ENCODE measurements around the gene CCS. TPM values are rescaled to one million over a fixed set of nuclear protein-coding genes. Genes with fewer than 3 reads are reported as not detected.
"Not testable (repeated sequence)": the region's sequence is repeated elsewhere in the genome, so short reads cannot be mapped to it uniquely, and the experiment has no call there.

Gene CCS
- total RNA-seq, 3 donors from 2014 or later = 24.5 to 25.3 (median 25.1) TPM

- DNase-seq (no peak), ATAC-seq (peak; percentile 1 to 2)
- Mint-ChIP-seq H3K27me3 (ENCODE audit: low read depth) (no peaks in the 10 kb centered on the region), H3K4me1 (ENCODE audit: low read depth) (peaks cover 68% of the 10 kb centered on the region), H3K9me3 (no peaks in the 10 kb centered on the region), H3K4me3 (peak overlapping the region; percentile 97), H3K36me3 (ENCODE audit: insufficient read depth) (peaks cover 61% of the 10 kb centered on the region)
Observed at GRCh38 chr11:66639066-66639813, 46.3 kb downstream of the CCS start.

- Mint-ChIP-seq H3K4me3 (peak overlapping the region; percentile 97), H3K36me3 (ENCODE audit: insufficient read depth) (peaks cover 62% of the 10 kb centered on the region), H3K4me1 (ENCODE audit: low read depth) (peaks cover 69% of the 10 kb centered on the region)
- H3K27me3 Mint-ChIP-seq (ENCODE audit: low read depth); DNase-seq; ATAC-seq; H3K9me3 Mint-ChIP-seq: not testable (repeated sequence)
Observed at GRCh38 chr11:66639814-66640340, 46.9 kb downstream of the CCS start.

- H3K9me3 Mint-ChIP-seq = no peaks in the 10 kb centered on the region
- H3K4me3 Mint-ChIP-seq = peak overlapping the region; percentile 97
- no peak for ATAC-seq
Observed at GRCh38 chr11:66641834-66642233, 48.8 kb downstream of the CCS start.

GRCh38 chr11:66643745-66644437 is 50.9 kb downstream of the CCS start:
- peaks cover 84% of the 10 kb centered on the region for H3K36me3 Mint-ChIP-seq (ENCODE audit: insufficient read depth)
- H3K4me3 Mint-ChIP-seq = peak overlapping the region; percentile 97
- no peak for DNase-seq
- H3K9me3 Mint-ChIP-seq = no peaks in the 10 kb centered on the region
- H3K27me3 Mint-ChIP-seq (ENCODE audit: low read depth) = no peaks in the 10 kb centered on the region
- peaks cover 82% of the 10 kb centered on the region for H3K4me1 Mint-ChIP-seq (ENCODE audit: low read depth)
- no peak for ATAC-seq

More at GRCh38 chr11:66641834-66642233, 48.8 kb downstream of the CCS start:
- H3K4me1 Mint-ChIP-seq (ENCODE audit: low read depth) = peaks cover 85% of the 10 kb centered on the region
- no peaks in the 10 kb centered on the region for H3K27me3 Mint-ChIP-seq (ENCODE audit: low read depth)
- no peak for DNase-seq
- H3K36me3 Mint-ChIP-seq (ENCODE audit: insufficient read depth) = peaks cover 81% of the 10 kb centered on the region

- Mint-ChIP-seq H3K4me1 (ENCODE audit: low read depth) (peaks cover 79% of the 10 kb centered on the region), H3K4me3 (no peak overlapping the region), H3K27me3 (ENCODE audit: low read depth) (no peaks in the 10 kb centered on the region), H3K36me3 (ENCODE audit: insufficient read depth) (peaks cover 69% of the 10 kb centered on the region), H3K9me3 (no peaks in the 10 kb centered on the region)
- DNase-seq = no peak
- no peak for ATAC-seq
Observed at GRCh38 chr11:66646828-66647227, 53.8 kb downstream of the CCS start.

- H3K36me3 Mint-ChIP-seq (ENCODE audit: insufficient read depth) = peaks cover 45% of the 10 kb centered on the region
- DNase-seq (no peak), ATAC-seq (no peak)
- peaks cover 59% of the 10 kb centered on the region for H3K4me1 Mint-ChIP-seq (ENCODE audit: low read depth)
- H3K4me3 Mint-ChIP-seq = no peak overlapping the region
- H3K9me3 Mint-ChIP-seq = no peaks in the 10 kb centered on the region
- no peaks in the 10 kb centered on the region for H3K27me3 Mint-ChIP-seq (ENCODE audit: low read depth)
Observed at GRCh38 chr11:66649903-66650302, 56.9 kb downstream of the CCS start.

GRCh38 chr11:66651016-66651415 is 58.0 kb downstream of the CCS start:
- H3K36me3 Mint-ChIP-seq (ENCODE audit: insufficient read depth) = peaks cover 37% of the 10 kb centered on the region
- ATAC-seq (peak; percentile 9 to 34), DNase-seq (no peak)
- no peak overlapping the region for H3K4me3 Mint-ChIP-seq
- H3K27me3 Mint-ChIP-seq (ENCODE audit: low read depth) = no peaks in the 10 kb centered on the region
- no peaks in the 10 kb centered on the region for H3K9me3 Mint-ChIP-seq
- peaks cover 51% of the 10 kb centered on the region for H3K4me1 Mint-ChIP-seq (ENCODE audit: low read depth)

GRCh38 chr11:66652651-66653050 is 59.7 kb downstream of the CCS start:
- ATAC-seq (peak; percentile 3 to 19), DNase-seq (no peak)
- Mint-ChIP-seq H3K9me3 (no peaks in the 10 kb centered on the region), H3K36me3 (ENCODE audit: insufficient read depth) (peaks cover 21% of the 10 kb centered on the region), H3K27me3 (ENCODE audit: low read depth) (no peaks in the 10 kb centered on the region), H3K4me1 (ENCODE audit: low read depth) (peaks cover 35% of the 10 kb centered on the region), H3K4me3 (no peak overlapping the region)

- H3K36me3 Mint-ChIP-seq (ENCODE audit: insufficient read depth) = peaks cover 19% of the 10 kb centered on the region
- ATAC-seq = peak; percentile 52 to 60
- H3K9me3 Mint-ChIP-seq = no peaks in the 10 kb centered on the region
- peaks cover 33% of the 10 kb centered on the region for H3K4me1 Mint-ChIP-seq (ENCODE audit: low read depth)
- no peak overlapping the region for H3K4me3 Mint-ChIP-seq
- DNase-seq = no peak
- H3K27me3 Mint-ChIP-seq (ENCODE audit: low read depth) = no peaks in the 10 kb centered on the region
Observed at GRCh38 chr11:66653123-66653522, 60.1 kb downstream of the CCS start.

Other genes starting within 250 kb of the CCS start
- gene BRMS1, start 248.1 kb upstream of the CCS start, total RNA-seq = 100 to 1,000 TPM in 1 of 3 donors, 10 to 100 TPM in 2; 91.1 to 105 (median 94.9) TPM
- 10 to 100 TPM in 1 of 3 donors, 1 to 10 TPM in 2; 6.4 to 10.3 (median 8.0) TPM for gene B4GAT1, start 245.6 kb upstream of the CCS start, total RNA-seq
- 10 to 100 TPM; 10.5 to 15.7 (median 11.4) TPM for gene SLC29A2, start 221.4 kb upstream of the CCS start, total RNA-seq
- gene NPAS4, start 172.2 kb upstream of the CCS start, total RNA-seq = not detected
- gene MRPL11, start 154.3 kb upstream of the CCS start, total RNA-seq = 100 to 1,000 TPM; 124 to 141 (median 129) TPM
- 1 to 10 TPM; 4.9 to 8.5 (median 7.8) TPM for gene PELI3, start 126.3 kb upstream of the CCS start, total RNA-seq
- 100 to 1,000 TPM; 123 to 142 (median 132) TPM for gene DPP3, start 112.8 kb upstream of the CCS start, total RNA-seq
- gene BBS1, start 82.5 kb upstream of the CCS start, total RNA-seq = 10 to 100 TPM; 13.1 to 13.8 (median 13.6) TPM
- 1 to 10 TPM; 6.3 to 7.3 (median 6.4) TPM for gene ZDHHC24, start 47.1 kb upstream of the CCS start, total RNA-seq
- under 1 TPM in 2 of 3 donors, not detected in 1; 0.08 to 0.18 TPM for gene ACTN3, start 46.3 kb upstream of the CCS start, total RNA-seq
- gene CTSF, start 24.6 kb upstream of the CCS start, total RNA-seq = under 1 TPM; 0.33 to 0.89 (median 0.63) TPM
- under 1 TPM; 0.08 to 0.16 (median 0.13) TPM for gene CCDC87, start 122 bp upstream of the CCS start, total RNA-seq
- gene RBM14, start 23.4 kb downstream of the CCS start, total RNA-seq = 100 to 1,000 TPM; 201 to 223 (median 206) TPM
- gene RBM4, start 45.5 kb downstream of the CCS start, total RNA-seq = 100 to 1,000 TPM; 135 to 150 (median 138) TPM
- 10 to 100 TPM in 2 of 3 donors, 1 to 10 TPM in 1; 9.0 to 14.9 (median 12.5) TPM for gene RBM4B, start 84.7 kb downstream of the CCS start, total RNA-seq
- gene SPTBN2, start 136.0 kb downstream of the CCS start, total RNA-seq = under 1 TPM; 0.81 to 0.92 (median 0.82) TPM